Glutamatergic neuron (in vitro differentiated cells): ENCODE data around the gene IL11. TPM values are rescaled to one million over a fixed set of nuclear protein-coding genes. Genes with fewer than 3 reads are reported as not detected.

Source experiments
- DNase-seq: peaks from one replicate; pipeline ENCODE4 v3.0.0; 2022
- H3K27ac Mint-ChIP-seq: one replicate; pipeline ENCODE4 v1.8.0; 2020; ENCODE audit warnings: mild to moderate bottlenecking, mixed read lengths, inconsistent platforms; ENCODE audit not compliant: unreplicated experiment
- H3K27me3 Mint-ChIP-seq: one replicate; pipeline ENCODE4 v1.8.0; 2020; ENCODE audit warnings: mild to moderate bottlenecking, moderate library complexity, mixed read lengths, inconsistent platforms; ENCODE audit not compliant: unreplicated experiment
- H3K36me3 Mint-ChIP-seq: one replicate; pipeline ENCODE4 v1.8.0; 2020; ENCODE audit warnings: mild to moderate bottlenecking, mixed read lengths, inconsistent platforms; ENCODE audit not compliant: unreplicated experiment
- H3K4me1 Mint-ChIP-seq: one replicate; pipeline ENCODE4 v1.8.0; 2020; ENCODE audit warnings: mild to moderate bottlenecking, low read depth, mixed read lengths, inconsistent platforms; ENCODE audit not compliant: unreplicated experiment
- H3K4me3 Mint-ChIP-seq: one replicate; pipeline ENCODE4 v1.8.0; 2020; ENCODE audit warnings: mild to moderate bottlenecking, mixed read lengths, inconsistent platforms; ENCODE audit not compliant: unreplicated experiment
- H3K9me3 Mint-ChIP-seq: one replicate; pipeline ENCODE4 v1.8.0; 2020; ENCODE audit warnings: mild to moderate bottlenecking, moderate library complexity, mixed read lengths, inconsistent platforms; ENCODE audit not compliant: unreplicated experiment
- total RNA-seq: library from RNA; stranded (reverse); fragmentation: NEBNext Ultra II Directional; extraction: Animal tissue kit (Norgen Biotek cat#: 25700); gene quantifications from one replicate; pipeline ENCODE4 v1.2.1, GENCODE V29; 2021; ENCODE audit not compliant: unreplicated experiment
- TF ChIP-seq, protein P1 (sequence below): fragments of 200-600 bp; sonication (generic); IDR thresholded peaks from one replicate; pipeline ENCODE4 v1.5.0; 2021; ENCODE audit not compliant: partially characterized antibody, unreplicated experiment

Gene IL11
- total RNA-seq, 1 donor from 2014 or later: 18.1 TPM

- Mint-ChIP-seq H3K9me3 (peaks cover 13% of the 10 kb centered on the region), H3K27me3 (peaks cover 11% of the 10 kb centered on the region), H3K4me3 (no peak within 1 kb of the TSS), H3K27ac (no peak within 1 kb of the TSS), H3K36me3 (no peaks in the 10 kb centered on the region), H3K4me1 (no peaks in the 10 kb centered on the region)
- no peak for DNase-seq
- TF ChIP-seq, protein P1, sequence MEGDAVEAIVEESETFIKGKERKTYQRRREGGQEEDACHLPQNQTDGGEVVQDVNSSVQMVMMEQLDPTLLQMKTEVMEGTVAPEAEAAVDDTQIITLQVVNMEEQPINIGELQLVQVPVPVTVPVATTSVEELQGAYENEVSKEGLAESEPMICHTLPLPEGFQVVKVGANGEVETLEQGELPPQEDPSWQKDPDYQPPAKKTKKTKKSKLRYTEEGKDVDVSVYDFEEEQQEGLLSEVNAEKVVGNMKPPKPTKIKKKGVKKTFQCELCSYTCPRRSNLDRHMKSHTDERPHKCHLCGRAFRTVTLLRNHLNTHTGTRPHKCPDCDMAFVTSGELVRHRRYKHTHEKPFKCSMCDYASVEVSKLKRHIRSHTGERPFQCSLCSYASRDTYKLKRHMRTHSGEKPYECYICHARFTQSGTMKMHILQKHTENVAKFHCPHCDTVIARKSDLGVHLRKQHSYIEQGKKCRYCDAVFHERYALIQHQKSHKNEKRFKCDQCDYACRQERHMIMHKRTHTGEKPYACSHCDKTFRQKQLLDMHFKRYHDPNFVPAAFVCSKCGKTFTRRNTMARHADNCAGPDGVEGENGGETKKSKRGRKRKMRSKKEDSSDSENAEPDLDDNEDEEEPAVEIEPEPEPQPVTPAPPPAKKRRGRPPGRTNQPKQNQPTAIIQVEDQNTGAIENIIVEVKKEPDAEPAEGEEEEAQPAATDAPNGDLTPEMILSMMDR: no peak
Measured at GRCh38 chr19:55325172-55325571, 45.1 kb downstream of the IL11 start, which contains the start of gene TMEM150B. Gene TMEM150B (minus strand): TSS chr19:55325341. CDS start chr19:55321036, 4,305 bp downstream.

DNA sequence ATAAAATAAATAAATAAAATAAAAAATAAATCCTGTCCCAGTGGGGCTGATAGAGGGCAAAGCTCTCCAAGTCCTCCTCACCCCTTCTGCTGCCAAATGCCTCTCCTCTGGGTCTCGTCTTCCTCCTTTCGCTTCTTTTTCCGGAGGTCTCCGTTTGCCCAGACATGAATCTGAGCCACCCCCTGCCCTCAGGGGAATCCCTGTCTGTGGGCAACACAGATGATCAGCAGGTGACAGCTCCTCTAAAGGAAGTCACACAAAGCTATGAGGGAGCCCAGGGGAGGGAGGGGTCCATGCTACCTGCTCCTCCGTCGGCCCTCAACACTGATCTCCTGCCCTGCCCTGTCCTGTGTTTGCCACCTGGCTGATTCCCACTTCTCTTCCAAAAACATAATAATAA, 45.6 kb downstream of the IL11 start:
- H3K27ac Mint-ChIP-seq: no peak overlapping the region
- H3K4me1 Mint-ChIP-seq: no peaks in the 10 kb centered on the region
- DNase-seq: no peak
- TF ChIP-seq, protein P1: no peak
- H3K27me3 Mint-ChIP-seq: peaks cover 13% of the 10 kb centered on the region
- H3K4me3 Mint-ChIP-seq: no peak overlapping the region
- no peaks in the 10 kb centered on the region for H3K36me3 Mint-ChIP-seq
- H3K9me3 Mint-ChIP-seq: peaks cover 13% of the 10 kb centered on the region

DNA sequence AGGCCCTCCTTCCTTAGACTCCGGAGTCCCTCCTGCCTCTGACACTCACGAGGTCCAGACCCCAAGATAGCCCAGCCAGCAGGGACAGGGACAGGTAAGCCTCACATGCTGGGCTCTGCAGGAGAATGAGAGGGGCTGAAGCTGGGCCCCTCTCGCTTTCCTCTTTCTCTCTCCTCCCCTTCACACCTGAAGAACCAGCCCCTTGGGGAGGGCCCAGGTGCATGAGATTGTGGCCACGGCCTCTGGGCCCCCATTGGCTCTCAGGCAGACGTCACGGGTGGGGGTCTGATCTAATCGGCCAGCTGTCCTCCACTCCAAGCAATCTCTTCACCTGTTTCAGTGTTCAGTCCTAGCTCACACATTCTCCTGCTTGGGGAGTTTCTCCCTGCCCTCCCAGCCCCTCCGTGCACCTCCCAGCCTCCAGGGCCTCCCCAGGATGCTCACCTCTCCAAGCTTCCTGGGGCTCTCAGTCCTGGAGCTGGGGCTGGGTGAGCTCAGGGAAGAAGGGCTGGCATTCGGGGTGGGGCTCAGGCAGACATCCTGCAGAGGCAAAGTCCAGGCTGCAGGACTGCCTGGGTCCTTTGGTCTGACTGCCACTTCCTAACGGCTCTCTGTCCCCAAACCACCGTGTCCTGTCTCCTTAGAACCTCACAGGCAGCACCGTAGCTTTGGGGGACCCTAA, 47.9 kb downstream of the IL11 start:
- Mint-ChIP-seq H3K4me3 (no peak overlapping the region), H3K4me1 (no peaks in the 10 kb centered on the region), H3K27me3 (peaks cover 14% of the 10 kb centered on the region), H3K27ac (no peak overlapping the region), H3K9me3 (peaks cover 11% of the 10 kb centered on the region), H3K36me3 (no peaks in the 10 kb centered on the region)
- TF ChIP-seq, protein P1: no peak
- DNase-seq: no peak

DNA sequence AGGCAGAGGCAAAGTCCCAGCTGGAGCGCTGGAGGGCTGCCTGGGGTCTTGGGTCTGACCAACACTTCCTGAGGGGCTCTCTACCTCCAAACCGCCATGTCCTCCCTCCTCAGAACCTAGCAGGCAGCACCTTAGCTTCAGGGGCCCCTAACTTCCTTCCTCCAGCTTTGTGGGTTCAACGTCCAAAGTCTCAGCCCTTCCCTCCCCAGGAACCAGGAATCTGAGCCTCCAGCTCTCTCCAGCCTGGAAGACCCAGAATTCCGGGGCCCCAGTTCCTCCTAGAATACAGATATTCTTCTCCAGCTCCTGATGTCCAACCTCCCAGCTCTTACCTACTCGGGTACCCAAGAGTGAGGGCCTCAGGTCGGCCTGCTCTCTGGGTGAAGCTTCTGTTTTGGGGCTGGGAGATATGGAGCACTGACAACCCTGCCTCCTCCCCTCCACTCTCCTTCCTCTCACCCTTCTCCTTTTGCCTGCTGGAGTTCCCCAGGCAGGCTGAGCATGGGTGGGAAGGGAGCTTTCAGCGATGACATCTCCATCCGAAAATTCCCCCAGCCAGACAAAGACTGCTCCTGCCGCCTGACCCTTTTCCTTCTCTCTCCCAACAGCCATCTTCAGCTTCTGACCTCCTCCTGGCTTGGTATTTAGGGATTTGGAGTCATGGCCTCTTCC, 48.7 kb downstream of the IL11 start:
- DNase-seq: no peak
- no peaks in the 10 kb centered on the region for H3K4me1 Mint-ChIP-seq
- no peak overlapping the region for H3K4me3 Mint-ChIP-seq
- no peaks in the 10 kb centered on the region for H3K36me3 Mint-ChIP-seq
- TF ChIP-seq, protein P1: no peak
- peaks cover 11% of the 10 kb centered on the region for H3K9me3 Mint-ChIP-seq
- peaks cover 14% of the 10 kb centered on the region for H3K27me3 Mint-ChIP-seq
- H3K27ac Mint-ChIP-seq: no peak overlapping the region

GRCh38 chr19:55320844-55321419, 49.3 kb downstream of the IL11 start:
- peaks cover 14% of the 10 kb centered on the region for H3K27me3 Mint-ChIP-seq
- H3K9me3 Mint-ChIP-seq: peaks cover 8% of the 10 kb centered on the region
- TF ChIP-seq, protein P1: no peak
- H3K4me1 Mint-ChIP-seq: no peaks in the 10 kb centered on the region
- no peak overlapping the region for H3K27ac Mint-ChIP-seq
- no peaks in the 10 kb centered on the region for H3K36me3 Mint-ChIP-seq
- DNase-seq: no peak
- no peak overlapping the region for H3K4me3 Mint-ChIP-seq
